Measurements from ENCODE around the gene METTL15.

- no peak for TF ChIP-seq SIN3A (IDR thresholded peaks at IDR 0.05; ENCODE audit: borderline replicate concordance, insufficient read depth, low read length)
- TF ChIP-seq REST (IDR thresholded peaks at IDR 0.05; ENCODE audit: insufficient read depth in 1 of 2, low read depth in 2 of 2, low read length in 2 of 2): no peak
- TF ChIP-seq POLR2AphosphoS5 (IDR thresholded peaks at IDR 0.05; ENCODE audit: low read depth, low read length): no peak
- TF ChIP-seq TAF1 (IDR thresholded peaks at IDR 0.05; ENCODE audit: borderline replicate concordance, insufficient read depth, low read length): no peak
Measured at GRCh38 chr11:28114731-28115130, 6.5 kb downstream of the METTL15 start.
